ENCODE data around the gene CEP85L.

The CEP85L gene

DNA sequence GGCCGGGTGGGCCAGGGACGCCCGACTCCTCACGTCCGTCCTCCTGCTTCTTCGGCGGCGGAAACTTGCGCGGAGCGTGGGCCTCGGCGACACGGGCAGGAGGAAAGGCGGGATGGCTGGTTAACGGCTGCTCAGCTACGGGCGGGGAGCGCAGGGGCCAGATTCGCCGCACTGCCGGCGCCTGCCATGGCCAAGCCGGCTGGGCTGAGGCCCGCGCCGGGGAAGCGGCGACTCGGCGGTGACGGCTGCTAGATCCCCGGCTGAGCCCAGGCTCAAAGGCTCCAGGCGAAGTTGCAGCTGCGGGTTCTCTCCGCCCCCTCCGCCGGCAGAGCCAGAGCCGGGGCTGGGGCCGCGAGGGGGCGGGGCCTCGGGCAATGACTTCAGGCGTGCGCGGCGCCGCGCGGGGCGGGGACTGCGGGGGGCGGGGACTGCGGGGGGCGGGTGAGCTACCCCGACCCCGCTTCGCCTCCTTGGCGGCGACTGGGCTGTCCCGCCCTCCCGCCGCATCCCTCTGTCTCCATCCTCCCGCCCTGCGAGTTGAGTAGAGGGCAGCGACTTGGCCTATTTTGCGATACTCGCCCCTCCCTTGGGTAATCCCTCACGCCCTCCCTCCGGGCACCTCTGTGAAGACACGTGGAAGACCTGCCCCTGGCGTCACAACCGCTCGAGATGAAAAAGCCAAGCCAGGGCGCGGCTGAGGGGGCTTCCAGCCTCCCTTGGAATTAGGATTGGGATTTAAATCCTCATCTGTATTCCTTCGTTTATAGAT, at the start of gene CEP85L:
TSS of gene CEP85L (minus strand) at position 310 of the 769 bp plus-strand sequence. CDS start 322 bp downstream, outside the sequence.
- peak; percentile 55 for DNase-seq (ENCODE audit: extremely low read depth, low read depth)
- TF ChIP-seq, protein P1, sequence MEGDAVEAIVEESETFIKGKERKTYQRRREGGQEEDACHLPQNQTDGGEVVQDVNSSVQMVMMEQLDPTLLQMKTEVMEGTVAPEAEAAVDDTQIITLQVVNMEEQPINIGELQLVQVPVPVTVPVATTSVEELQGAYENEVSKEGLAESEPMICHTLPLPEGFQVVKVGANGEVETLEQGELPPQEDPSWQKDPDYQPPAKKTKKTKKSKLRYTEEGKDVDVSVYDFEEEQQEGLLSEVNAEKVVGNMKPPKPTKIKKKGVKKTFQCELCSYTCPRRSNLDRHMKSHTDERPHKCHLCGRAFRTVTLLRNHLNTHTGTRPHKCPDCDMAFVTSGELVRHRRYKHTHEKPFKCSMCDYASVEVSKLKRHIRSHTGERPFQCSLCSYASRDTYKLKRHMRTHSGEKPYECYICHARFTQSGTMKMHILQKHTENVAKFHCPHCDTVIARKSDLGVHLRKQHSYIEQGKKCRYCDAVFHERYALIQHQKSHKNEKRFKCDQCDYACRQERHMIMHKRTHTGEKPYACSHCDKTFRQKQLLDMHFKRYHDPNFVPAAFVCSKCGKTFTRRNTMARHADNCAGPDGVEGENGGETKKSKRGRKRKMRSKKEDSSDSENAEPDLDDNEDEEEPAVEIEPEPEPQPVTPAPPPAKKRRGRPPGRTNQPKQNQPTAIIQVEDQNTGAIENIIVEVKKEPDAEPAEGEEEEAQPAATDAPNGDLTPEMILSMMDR (IDR thresholded peaks at IDR 0.05; ENCODE audit: low read depth, low read length, missing control alignments) = no peak

DNA sequence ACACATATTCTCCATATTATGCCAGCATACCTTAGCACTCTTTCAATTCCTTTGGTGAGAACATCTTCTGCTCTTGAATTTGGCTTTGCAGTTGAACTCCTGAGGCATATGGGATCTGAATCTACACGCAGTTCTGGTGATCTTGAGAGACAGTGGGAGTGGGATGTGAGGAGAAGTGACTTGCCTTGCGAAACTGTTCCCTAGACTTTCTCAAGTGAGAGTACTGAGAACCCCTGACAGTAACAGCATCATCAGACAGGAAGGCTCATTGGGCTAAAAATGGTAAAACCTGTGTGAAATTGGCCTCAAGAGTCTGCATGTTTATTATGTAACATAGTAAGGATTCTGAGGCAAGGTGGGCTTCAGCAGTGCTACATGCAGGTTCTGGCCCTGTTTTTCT, 49.1 kb upstream of the CEP85L start:
- no peak for DNase-seq (ENCODE audit: extremely low read depth, low read depth)
- H3K4me3 ChIP-seq (replicated peaks; ENCODE audit: low read depth, low read length) = no peak overlapping the region
- TF ChIP-seq, protein P1 (IDR thresholded peaks at IDR 0.05; ENCODE audit: low read depth, low read length, missing control alignments) = no peak

More for the DNA sequence above, at the start of gene CEP85L:
- peak within 1 kb of the TSS; percentile 70 for H3K4me3 ChIP-seq (replicated peaks; ENCODE audit: low read depth, low read length)

DNA sequence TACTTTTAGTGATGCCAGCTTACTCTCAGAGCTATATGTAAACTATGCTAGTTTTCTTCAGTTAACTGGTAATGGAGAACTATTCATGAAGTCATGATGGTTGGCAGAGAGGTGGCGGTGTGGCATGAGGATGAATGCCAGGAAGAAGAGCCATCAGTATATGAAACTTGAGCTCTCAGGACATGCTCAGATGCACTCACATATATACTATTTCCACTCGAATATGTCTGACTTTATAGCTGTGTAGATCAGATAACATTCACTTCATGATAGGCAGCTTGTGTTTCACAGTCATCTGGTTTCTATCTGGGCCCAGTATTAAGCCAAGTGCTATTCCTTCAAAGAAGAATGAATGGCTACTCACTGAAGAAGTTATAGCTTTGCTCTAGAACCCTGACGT, 46.2 kb upstream of the CEP85L start:
- DNase-seq (ENCODE audit: extremely low read depth, low read depth) = peak; percentile 19
- H3K4me3 ChIP-seq (replicated peaks; ENCODE audit: low read depth, low read length) = no peak overlapping the region
- TF ChIP-seq, protein P1 (IDR thresholded peaks at IDR 0.05; ENCODE audit: low read depth, low read length, missing control alignments) = no peak

DNA sequence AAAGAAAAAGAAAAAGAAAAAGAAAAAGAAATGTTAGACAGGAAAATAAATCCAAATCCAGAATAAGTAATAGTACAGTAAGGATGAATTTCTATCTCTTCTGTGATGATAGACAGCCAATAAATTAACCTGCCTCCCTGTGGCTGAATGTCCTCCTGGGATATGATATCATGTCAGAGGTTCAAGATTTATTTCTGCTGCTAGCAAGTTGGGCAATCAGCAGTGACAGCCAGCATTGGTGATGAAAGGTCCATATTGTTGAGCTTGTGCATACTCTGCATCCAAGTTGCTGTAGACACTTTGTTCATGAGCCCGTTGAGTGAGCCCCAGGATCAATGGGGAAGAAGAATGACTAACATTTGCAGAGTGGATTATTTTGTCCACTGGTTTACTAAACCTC, 44.9 kb upstream of the CEP85L start:
- no peak overlapping the region for H3K4me3 ChIP-seq (replicated peaks; ENCODE audit: low read depth, low read length)
- TF ChIP-seq, protein P1 (IDR thresholded peaks at IDR 0.05; ENCODE audit: low read depth, low read length, missing control alignments) = no peak
- DNase-seq (ENCODE audit: extremely low read depth, low read depth) = no peak

DNA sequence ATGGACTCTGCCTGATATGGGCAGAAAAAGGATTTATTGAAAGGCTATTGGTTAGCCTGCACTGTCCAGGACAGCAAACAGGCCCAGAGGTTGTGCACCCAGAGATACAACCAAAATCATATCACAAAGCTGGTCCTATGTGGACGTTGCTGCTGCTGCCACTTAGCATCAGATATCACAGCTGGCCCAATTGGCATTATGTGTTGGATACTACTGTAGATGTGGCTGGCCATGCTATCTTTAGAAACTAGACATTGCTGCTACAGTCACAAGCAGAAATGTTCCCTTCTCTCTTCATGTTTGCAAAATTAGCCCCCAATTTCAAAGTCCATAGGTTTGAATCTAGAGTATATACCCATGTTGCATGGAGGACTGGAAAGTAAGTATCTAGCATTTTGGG, 42.2 kb upstream of the CEP85L start:
- no peak for DNase-seq (ENCODE audit: extremely low read depth, low read depth)
- TF ChIP-seq, protein P1 (IDR thresholded peaks at IDR 0.05; ENCODE audit: low read depth, low read length, missing control alignments) = no peak
- H3K4me3 ChIP-seq (replicated peaks; ENCODE audit: low read depth, low read length) = no peak overlapping the region

DNA sequence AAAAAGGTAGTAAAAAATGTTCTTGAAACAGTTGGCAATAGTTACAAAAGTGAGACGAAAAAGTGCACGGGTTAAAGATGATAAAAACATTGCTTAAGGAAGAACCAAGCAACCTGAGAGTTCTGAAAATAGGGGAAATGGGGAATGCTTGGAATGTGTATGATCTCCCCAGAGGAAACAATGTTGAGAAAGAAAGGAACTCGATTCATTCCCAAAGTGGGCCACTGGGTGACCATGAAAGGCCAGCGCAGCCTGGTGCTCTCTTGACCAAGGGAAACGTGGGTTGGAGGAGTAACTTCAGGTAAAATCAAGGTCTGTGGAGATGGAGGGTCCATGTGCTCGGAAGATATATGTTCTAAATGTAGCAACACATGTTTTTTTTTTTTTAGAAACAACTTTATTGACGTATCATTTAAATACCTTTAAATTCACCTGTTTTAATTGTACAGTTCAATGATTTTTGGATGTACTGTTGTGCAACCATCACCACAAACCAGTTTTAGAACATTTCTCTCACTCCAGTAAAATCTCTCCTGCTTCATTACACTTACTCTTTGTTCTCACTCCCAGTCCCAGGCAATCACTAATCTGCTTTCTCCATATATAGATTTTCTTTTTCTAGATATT, 34.5 kb upstream of the CEP85L start:
- TF ChIP-seq, protein P1 (IDR thresholded peaks at IDR 0.05; ENCODE audit: low read depth, low read length, missing control alignments) = no peak
- no peak overlapping the region for H3K4me3 ChIP-seq (replicated peaks; ENCODE audit: low read depth, low read length)
- no peak for DNase-seq (ENCODE audit: extremely low read depth, low read depth)

All from HFF-Myc (cell line).